ENCODE data around the gene KCP. TPM values are rescaled to one million over a fixed set of nuclear protein-coding genes. Genes with fewer than 3 reads are reported as not detected.

The KCP gene
- under 1 TPM in 3 of 4 donors, not detected in 1; 0.07 to 0.68 (median 0.21) TPM for total RNA-seq

DNA sequence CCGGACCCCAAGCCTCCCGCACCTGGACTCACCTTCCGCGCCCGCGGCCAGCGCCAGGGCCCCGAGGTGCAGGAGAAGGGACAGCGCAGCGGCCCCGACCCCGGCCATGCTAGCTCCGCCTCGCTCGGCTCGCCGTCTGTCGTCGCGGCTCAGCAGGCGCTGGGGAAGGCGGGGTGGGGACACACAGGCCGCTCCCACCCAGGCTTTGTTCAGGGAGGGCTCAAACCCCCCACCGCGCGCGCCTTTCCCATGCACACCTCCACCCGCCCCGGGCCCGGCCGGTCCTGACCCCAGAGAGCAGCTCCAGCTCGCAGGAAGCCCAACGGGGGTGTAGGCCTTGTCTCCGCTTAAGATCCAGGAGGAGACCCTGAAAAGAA is at the start of gene KCP:
KCP (minus strand) TSS at position 141 of the 377 bp plus-strand sequence; CDS start at position 108, 33 bp downstream.
- TF ChIP-seq POLR2A (IDR thresholded peaks at IDR 0.05): no peak
- TF ChIP-seq CTCF (IDR thresholded peaks at IDR 0.05): no peak
- 26 to 43% methylated on average over 11 to 33 of the region's 34 CpGs for WGBS, 2 donors
- peak in 1 of 2 donors; percentile 76 for DNase-seq (ENCODE audit: low spot score in 2 of 2)
- intact Hi-C loops (cut with DNase I; ENCODE audit: low total_unique reads): loop anchor here (10.0 kb wide), 1 partner anchor 184 kb away; no protein-coding TSS in a partner anchor
- no peak within 1 kb of the TSS for H3K4me3 ChIP-seq (ENCODE audit: low read depth, poor library complexity, severe bottlenecking)

DNA sequence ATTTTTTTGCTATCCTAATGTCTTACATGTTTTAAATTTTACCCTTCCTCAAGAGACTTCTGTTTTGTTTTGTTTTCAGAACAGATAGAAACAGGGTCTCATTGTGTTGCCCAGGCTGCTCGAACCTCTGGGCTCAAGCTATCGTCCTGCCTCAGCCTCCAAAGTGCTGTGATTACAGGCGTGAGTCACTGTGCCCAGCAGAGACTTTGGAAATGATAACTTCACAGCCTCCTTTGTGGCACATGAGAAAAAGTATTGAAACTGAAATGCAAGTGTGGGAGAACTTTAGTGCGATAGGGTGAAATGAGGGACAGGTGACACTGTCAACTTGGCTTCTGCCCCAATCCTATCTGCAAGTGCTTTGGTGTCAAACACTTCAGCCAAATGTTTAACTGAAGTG is 48.8 kb upstream of the KCP start:
- no peak for DNase-seq (ENCODE audit: low spot score in 2 of 2)
- TF ChIP-seq CTCF (IDR thresholded peaks at IDR 0.05): no peak
- TF ChIP-seq POLR2A (IDR thresholded peaks at IDR 0.05): no peak
- intact Hi-C loops (cut with DNase I; ENCODE audit: low total_unique reads): no loop called here
- WGBS, 2 donors: 95% methylated on average over 4 of the region's 4 CpGs
- H3K4me3 ChIP-seq (ENCODE audit: low read depth, poor library complexity, severe bottlenecking): no peak overlapping the region

DNA sequence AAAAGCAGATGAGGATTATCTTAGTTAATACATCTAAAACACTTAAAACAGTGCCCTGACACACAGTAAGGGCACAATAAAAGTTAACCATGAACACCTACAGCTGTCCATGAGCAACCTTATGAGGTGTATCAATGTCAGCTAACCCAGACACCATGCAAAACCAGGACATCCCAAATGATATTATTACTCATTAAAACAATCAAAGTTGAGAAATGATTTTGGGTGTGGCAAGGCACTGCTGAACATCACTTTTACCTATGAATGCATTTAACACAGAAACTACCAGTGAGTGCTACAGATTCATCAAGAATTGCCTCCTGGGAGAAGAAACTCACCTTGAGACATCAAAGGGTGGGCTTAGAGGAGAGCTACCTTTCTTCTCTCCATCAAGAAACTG is 45.5 kb upstream of the KCP start:
- no peak for DNase-seq (ENCODE audit: low spot score in 2 of 2)
- no peak overlapping the region for H3K4me3 ChIP-seq (ENCODE audit: low read depth, poor library complexity, severe bottlenecking)
- TF ChIP-seq POLR2A (IDR thresholded peaks at IDR 0.05): no peak
- TF ChIP-seq CTCF (IDR thresholded peaks at IDR 0.05): no peak
- intact Hi-C loops (cut with DNase I; ENCODE audit: low total_unique reads): no loop called here

DNA sequence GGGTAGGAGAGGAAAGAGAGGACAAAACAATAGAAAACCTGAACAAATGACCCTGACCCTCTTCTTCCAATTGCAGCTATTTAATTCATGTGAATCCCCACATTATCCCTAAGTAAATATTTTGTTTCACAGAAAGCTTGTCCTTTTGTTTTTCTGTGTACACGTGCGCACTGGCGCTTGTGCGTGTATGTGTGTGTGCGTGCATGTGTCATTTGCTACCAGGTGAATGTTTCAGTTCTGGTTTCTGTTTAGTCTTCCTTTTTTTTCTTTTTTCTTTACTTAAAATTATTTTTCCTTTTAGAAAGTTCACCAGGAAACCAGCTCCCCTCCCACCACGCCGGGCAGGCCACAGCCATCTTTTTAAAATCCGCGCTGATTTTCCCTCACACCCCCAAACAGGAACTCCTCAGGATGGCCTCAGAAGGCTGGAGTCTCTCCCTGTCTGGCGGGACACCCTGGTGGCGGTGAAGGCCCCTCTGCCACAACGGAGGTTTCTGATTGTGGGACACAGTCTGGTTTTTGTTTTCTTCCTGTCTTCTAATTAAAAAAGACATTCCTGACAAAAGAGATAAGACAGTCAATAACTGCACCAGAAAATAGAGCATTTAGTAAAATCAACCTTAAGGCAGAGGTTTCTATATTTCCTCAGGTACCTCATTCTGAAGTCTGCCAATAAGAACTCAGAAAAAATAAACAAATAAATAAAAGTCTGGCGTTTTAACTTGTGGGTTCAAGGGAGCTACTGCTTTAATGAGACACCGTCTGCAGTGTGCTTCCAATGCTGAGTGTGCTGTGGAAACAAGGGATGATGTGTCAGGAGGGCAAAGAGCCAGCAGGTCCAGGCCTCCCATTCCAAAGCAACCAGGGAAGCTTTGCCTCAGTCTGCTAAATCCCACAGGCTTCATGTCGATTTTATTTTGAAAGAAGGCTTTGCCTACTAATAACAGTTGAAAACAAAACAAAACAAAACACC is 44.6 kb upstream of the KCP start:
- WGBS, 2 donors: 75 to 77% methylated on average over 15 of the region's 15 CpGs
- TF ChIP-seq CTCF (IDR thresholded peaks at IDR 0.05): no peak
- no peak for TF ChIP-seq POLR2A (IDR thresholded peaks at IDR 0.05)
- intact Hi-C loops (cut with DNase I; ENCODE audit: low total_unique reads): no loop called here
- H3K4me3 ChIP-seq (ENCODE audit: low read depth, poor library complexity, severe bottlenecking): no peak overlapping the region
- no peak for DNase-seq (ENCODE audit: low spot score in 2 of 2)

- no peak overlapping the region for H3K4me3 ChIP-seq (ENCODE audit: low read depth, poor library complexity, severe bottlenecking)
- DNase-seq (ENCODE audit: low spot score in 2 of 2): no peak
- intact Hi-C loops (cut with DNase I; ENCODE audit: low total_unique reads): no loop called here
- TF ChIP-seq CTCF (IDR thresholded peaks at IDR 0.05): no peak
- TF ChIP-seq POLR2A (IDR thresholded peaks at IDR 0.05): no peak
- WGBS, 2 donors: 91 to 94% methylated on average over 2 of the region's 2 CpGs
These were observed 43.6 kb upstream of the KCP start for GRCh38 chr7:128954150-128954549.

All from lower leg skin (tissue), 4 donors.